Large intestine (tissue), 3 donors: Measurements from ENCODE around the gene ATP6V0E1. TPM values are rescaled to one million over a fixed set of nuclear protein-coding genes. Genes with fewer than 3 reads are reported as not detected.

Experiments
- DNase-seq, 2 donors: peaks; one replicate each; pipeline versions ENCODE4 v3.0.0 to v3.0.0-alpha.2; 2013
- H3K27ac ChIP-seq: one replicate; pipeline ENCODE4 v1.5.1; 2013; ENCODE audit warnings: low read length
- H3K27me3 ChIP-seq: 2 replicates; pipeline ENCODE4 v1.6.1; 2013; ENCODE audit warnings: low read length; ENCODE audit not compliant: control insufficient read depth, insufficient read depth
- H3K36me3 ChIP-seq: 2 replicates; pipeline ENCODE4 v1.6.1; 2013; ENCODE audit warnings: low read length; ENCODE audit not compliant: control insufficient read depth, insufficient read depth
- H3K4me1 ChIP-seq: one replicate; pipeline ENCODE4 v1.6.1; 2013; ENCODE audit warnings: low read length; ENCODE audit not compliant: control insufficient read depth, insufficient read depth
- H3K4me3 ChIP-seq: one replicate; pipeline ENCODE4 v1.5.1; 2013; ENCODE audit warnings: low read length
- H3K9me3 ChIP-seq: one replicate; pipeline ENCODE4 v1.6.1; 2013; ENCODE audit warnings: mild to moderate bottlenecking, low read depth, low read length, moderate library complexity; ENCODE audit not compliant: control insufficient read depth
- WGBS: methylation state at CpG from one replicate; pipeline ENCODE4 v1.1.5; 2013; ENCODE audit warnings: low lambda C conversion rate; ENCODE audit not compliant: insufficient coverage; 5-methylcytosine and 5-hydroxymethylcytosine counted together
- polyA plus RNA-seq: library from polyadenylated mRNA; unstranded; fragments of 120-200 nt; gene quantifications from one replicate; pipeline ENCODE4 v1.2.1, GENCODE V29; 2013

Gene ATP6V0E1
- polyA plus RNA-seq, 1 donor: 177 TPM

DNA sequence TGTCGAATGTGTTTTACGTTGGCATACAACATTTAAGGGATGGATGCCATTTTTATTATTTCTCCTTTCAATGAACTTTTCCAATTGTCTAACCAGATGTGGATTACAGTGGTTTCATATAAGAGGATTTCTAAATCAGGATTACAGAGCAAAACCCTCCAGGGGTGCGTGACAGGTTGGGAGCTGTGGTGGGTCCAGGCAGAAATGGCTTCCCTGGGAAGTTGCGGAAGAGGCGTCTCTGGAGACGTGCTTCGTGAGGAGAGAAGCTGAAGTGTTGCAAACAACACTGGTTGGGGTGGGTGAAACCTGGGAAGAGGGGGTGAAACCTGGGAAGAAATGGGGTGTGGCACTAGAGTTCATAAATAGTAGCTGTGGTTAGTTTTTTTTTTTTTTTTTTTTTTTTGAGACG is 28.8 kb upstream of the ATP6V0E1 start:
- Histone ChIP-seq H3K36me3 (peaks cover 17% of the 10 kb centered on the region), H3K27me3 (no peaks in the 10 kb centered on the region), H3K27ac (no peak overlapping the region), H3K4me3 (no peak overlapping the region), H3K9me3 (no peaks in the 10 kb centered on the region), H3K4me1 (no peaks in the 10 kb centered on the region)
- 100% methylated on average over 1 of the region's 8 CpGs for WGBS
- DNase-seq: no peak

DNA sequence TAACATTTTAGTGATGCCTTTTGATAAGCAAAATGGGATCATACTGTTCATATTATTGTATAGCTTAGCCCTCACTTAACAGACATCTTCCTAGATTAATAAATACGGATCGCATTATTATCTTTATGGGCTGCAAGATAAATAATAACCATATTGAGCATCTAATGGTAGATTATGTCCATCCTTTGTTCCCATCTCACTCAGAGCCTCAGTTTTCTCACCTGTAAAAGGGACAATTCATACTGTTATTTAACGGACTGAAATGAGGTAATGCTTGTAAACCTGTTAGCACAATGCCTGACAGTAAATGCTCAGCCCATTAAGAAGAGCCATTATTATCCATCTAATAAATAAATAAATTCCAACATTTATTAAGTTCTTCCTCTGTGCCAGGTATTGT is 27.3 kb upstream of the ATP6V0E1 start:
- WGBS: 100% methylated on average over 1 of the region's 3 CpGs

DNA sequence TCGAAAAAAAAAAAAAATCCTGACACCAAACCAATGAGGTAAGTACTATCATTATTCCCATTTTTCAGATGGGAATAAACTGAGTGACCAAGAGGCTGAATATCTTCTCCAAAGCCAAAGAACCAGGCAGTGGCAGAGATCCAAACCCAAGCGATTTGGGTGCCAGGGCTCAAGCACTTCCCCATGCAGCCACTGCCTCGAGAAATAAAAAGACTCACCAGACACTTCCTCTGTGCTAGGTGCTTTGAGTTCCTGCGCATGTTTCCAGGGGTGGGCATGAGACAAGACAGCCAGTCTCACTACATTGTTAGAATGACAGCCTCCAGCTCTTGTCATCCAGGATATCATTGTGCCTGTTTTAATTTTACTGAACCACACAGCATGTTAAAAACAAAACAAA is 26.6 kb upstream of the ATP6V0E1 start:
- DNase-seq: no peak
- peaks cover 10% of the 10 kb centered on the region for H3K4me1 ChIP-seq
- no peak overlapping the region for H3K27ac ChIP-seq
- H3K9me3 ChIP-seq: no peaks in the 10 kb centered on the region
- H3K36me3 ChIP-seq: peaks cover 8% of the 10 kb centered on the region
- no peak overlapping the region for H3K4me3 ChIP-seq
- H3K27me3 ChIP-seq: no peaks in the 10 kb centered on the region
- WGBS: no CpG with 5 or more reads among the region's 4 CpGs

More for the DNA sequence above, 27.3 kb upstream of the ATP6V0E1 start:
- Histone ChIP-seq H3K27me3 (no peaks in the 10 kb centered on the region), H3K36me3 (peaks cover 8% of the 10 kb centered on the region), H3K4me3 (no peak overlapping the region), H3K27ac (no peak overlapping the region), H3K4me1 (peaks cover 10% of the 10 kb centered on the region), H3K9me3 (no peaks in the 10 kb centered on the region)
- no peak for DNase-seq

GRCh38 chr5:172957458-172957857 is 26.1 kb upstream of the ATP6V0E1 start:
- Histone ChIP-seq H3K27ac (no peak overlapping the region), H3K27me3 (no peaks in the 10 kb centered on the region), H3K4me1 (peaks cover 10% of the 10 kb centered on the region), H3K4me3 (no peak overlapping the region), H3K36me3 (peaks cover 8% of the 10 kb centered on the region), H3K9me3 (no peaks in the 10 kb centered on the region)
- no peak for DNase-seq
- WGBS: no CpG with 5 or more reads among the region's 5 CpGs

DNA sequence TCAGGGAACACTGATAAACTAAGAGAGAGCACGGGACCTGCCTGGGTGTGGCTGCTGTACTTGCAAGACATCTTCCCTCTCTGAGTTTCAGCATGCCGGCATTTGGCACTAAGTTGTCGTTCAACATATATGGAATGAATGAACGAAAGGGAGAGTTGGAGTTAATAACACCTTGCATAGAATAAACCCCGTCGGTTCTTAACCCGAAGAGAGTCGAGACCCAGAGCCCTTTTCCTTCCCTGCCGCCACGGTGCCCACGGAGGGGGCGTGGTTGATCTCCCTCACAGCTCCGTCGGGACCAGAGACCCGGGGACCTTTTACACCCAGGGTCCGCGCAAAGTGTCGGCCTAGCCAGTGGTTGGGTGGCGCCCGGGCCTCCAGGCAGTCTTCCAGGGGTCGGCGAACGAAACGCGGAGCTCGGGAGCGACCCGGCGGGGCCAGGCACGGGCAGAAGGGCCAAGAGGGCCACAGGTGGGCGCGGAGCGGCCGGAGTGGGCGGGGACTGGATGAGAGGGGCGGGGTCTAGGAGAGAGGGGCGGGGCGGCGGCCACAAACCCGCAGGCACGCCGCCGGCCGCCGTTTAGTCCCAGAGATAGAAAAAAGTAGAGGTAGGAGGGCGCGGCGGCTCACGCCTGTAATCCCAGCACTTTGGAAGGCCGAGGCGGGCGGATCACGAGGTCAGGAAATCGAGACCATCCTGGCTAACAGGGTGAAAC is 25.1 kb upstream of the ATP6V0E1 start:
- peak; percentile 62 to 86 for DNase-seq
- Histone ChIP-seq H3K27ac (peak overlapping the region; percentile 86), H3K27me3 (no peaks in the 10 kb centered on the region), H3K36me3 (peaks cover 11% of the 10 kb centered on the region), H3K4me3 (peak overlapping the region; percentile 93), H3K9me3 (no peaks in the 10 kb centered on the region), H3K4me1 (peaks cover 10% of the 10 kb centered on the region)
- WGBS: no CpG with 5 or more reads among the region's 54 CpGs

DNA sequence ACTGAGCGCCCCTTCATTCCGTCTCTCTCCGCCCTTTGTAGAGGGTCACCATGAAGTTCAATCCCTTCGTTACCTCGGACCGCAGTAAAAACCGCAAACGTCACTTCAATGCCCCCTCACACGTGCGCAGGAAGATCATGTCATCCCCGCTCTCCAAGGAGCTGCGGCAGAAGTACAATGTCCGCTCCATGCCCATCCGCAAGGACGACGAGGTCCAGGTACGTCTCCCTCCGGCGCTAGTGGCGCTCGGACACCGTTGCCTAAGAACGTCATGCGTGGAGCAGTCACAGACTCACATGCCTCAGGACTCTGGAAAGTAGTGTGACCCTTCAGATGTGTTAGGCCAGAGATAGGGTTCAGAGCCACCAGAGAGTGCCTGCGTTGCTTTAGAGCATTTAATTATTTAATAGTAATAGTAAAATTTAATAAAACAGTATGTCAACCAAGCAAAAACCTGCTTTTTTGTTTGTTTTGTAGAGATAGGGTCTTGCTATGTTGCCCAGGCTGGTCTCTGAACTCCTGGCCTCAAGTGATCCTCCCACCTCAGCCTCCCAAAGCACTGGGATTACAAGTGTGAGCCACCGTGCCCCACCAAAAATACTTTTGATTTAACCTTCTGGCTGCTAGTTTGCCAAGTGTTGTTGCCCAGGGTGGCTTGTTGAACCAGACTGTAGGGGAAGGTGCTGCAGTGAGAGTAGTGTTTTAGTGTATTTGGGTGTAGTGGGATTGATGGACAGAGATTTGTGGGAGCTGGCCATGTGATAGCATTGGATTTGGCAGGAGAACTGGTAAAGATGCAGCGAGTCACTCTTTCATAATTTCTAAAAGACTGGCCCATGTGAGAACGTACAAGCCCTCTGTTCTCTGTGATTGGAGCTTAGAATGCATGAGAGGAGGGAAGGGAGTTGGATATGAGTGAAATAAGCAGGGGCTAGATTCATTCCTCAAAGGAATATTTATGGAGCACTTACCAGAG is 23.5 kb upstream of the ATP6V0E1 start:
- H3K27ac ChIP-seq: no peak overlapping the region

DNA sequence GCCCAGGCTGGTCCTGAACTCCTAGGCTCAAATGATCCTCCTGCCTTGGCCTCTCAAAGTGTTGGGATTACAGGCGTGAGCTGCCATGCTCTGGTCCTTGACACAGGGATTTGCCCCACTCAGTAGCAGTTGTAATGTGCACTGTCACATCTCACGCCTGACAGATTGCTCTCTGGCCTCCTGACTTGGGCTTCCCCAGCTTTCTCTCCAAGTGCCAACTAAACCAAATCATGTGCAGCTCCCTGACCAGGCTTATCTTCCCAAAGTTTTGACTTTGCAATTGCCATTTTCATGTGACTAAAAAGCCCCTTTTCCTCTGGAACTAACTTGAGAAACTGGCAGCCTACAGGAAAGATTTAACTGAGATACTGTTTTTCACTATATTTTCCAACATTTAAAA is 13.7 kb upstream of the ATP6V0E1 start:
- Histone ChIP-seq H3K27me3 (no peaks in the 10 kb centered on the region), H3K27ac (no peak overlapping the region), H3K4me1 (no peaks in the 10 kb centered on the region), H3K4me3 (no peak overlapping the region), H3K36me3 (peaks cover 23% of the 10 kb centered on the region), H3K9me3 (no peaks in the 10 kb centered on the region)
- no CpG with 5 or more reads among the region's 2 CpGs for WGBS
- no peak for DNase-seq

More for the DNA sequence above, 23.5 kb upstream of the ATP6V0E1 start:
- Histone ChIP-seq H3K36me3 (peaks cover 16% of the 10 kb centered on the region), H3K27me3 (no peaks in the 10 kb centered on the region), H3K4me1 (peaks cover 10% of the 10 kb centered on the region), H3K4me3 (peak overlapping the region; percentile 93), H3K9me3 (no peaks in the 10 kb centered on the region)
- DNase-seq: no peak
- WGBS: no CpG with 5 or more reads among the region's 28 CpGs

DNA sequence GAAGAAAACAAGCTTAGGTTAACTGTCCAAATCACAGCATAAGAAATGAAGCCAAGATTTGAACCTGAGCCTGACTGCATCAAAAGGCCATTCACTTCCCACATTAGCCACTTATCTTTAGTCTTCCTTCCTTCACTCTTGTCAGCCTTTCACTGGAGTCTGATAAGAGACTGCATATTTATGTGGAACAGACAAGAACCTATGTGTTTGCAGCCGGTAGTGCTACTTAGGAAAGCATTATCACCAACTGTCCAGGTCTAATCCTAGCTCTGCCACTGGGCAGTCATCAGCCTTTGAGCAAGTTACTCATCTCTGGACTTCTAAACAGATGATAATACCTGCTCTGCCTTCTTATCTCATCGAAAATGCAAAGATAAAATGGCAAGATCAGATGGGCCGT is 12.1 kb upstream of the ATP6V0E1 start:
- Histone ChIP-seq H3K9me3 (no peaks in the 10 kb centered on the region), H3K36me3 (peaks cover 13% of the 10 kb centered on the region), H3K27me3 (no peaks in the 10 kb centered on the region), H3K4me3 (no peak overlapping the region), H3K27ac (no peak overlapping the region), H3K4me1 (no peaks in the 10 kb centered on the region)
- WGBS: 17% methylated on average over 2 of the region's 3 CpGs
- no peak for DNase-seq

DNA sequence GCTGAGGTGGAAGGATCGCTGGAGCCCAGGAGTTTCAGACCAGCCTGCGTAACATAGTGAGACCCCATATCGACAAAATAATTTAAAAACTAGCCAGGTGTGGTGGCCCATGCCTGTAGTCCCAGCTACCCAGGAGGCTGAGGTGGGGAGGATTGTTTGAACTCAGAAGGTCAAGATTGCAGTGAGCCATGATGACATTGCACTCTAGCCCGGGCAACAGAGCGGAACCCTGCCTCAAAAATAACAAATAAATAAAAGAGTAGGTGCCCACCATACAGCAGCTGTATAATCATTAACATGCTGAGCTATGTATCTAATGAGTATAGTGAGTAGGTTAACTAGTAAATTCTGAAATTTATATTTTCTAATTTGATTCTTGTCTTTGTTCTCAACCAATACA is 11.0 kb upstream of the ATP6V0E1 start:
- no peak overlapping the region for H3K4me3 ChIP-seq
- no peak for DNase-seq
- no peaks in the 10 kb centered on the region for H3K9me3 ChIP-seq
- no peaks in the 10 kb centered on the region for H3K4me1 ChIP-seq
- H3K27ac ChIP-seq: no peak overlapping the region
- WGBS: 80% methylated on average over 1 of the region's 5 CpGs
- H3K27me3 ChIP-seq: no peaks in the 10 kb centered on the region
- peaks cover 13% of the 10 kb centered on the region for H3K36me3 ChIP-seq

GRCh38 chr5:172973127-172973916 is 10.2 kb upstream of the ATP6V0E1 start:
- no peak overlapping the region for H3K27ac ChIP-seq
- no peak overlapping the region for H3K4me3 ChIP-seq
- H3K4me1 ChIP-seq: no peaks in the 10 kb centered on the region
- H3K36me3 ChIP-seq: peaks cover 10% of the 10 kb centered on the region
- DNase-seq: no peak
- WGBS: 80% methylated on average over 1 of the region's 3 CpGs
- no peaks in the 10 kb centered on the region for H3K9me3 ChIP-seq
- no peaks in the 10 kb centered on the region for H3K27me3 ChIP-seq
